Panc1 (cell line): Measurements from ENCODE around the gene DUXB.

ENCODE experiments used
- POLR2AphosphoS5 ChIP-seq: IDR thresholded peaks from 2 replicates; pipeline ENCODE4 v1.6.1; 2012; ENCODE audit warnings: mild to moderate bottlenecking, low read depth, low read length, moderate library complexity
- SIN3A ChIP-seq: IDR thresholded peaks from 2 replicates; pipeline ENCODE4 v1.6.1; 2012; ENCODE audit warnings: low read depth, mild to moderate bottlenecking, low read length, moderate library complexity, borderline replicate concordance; ENCODE audit not compliant: insufficient read depth
- TF ChIP-seq, protein P1 (sequence below): fragments of 450-650 bp; IDR thresholded peaks from 2 replicates; pipeline ENCODE4 v1.5.1; 2017; ENCODE audit warnings: mild to moderate bottlenecking
- TF ChIP-seq, protein P2 (sequence below), 2 experiments: IDR thresholded peaks; 2 replicates each; pipeline ENCODE4 v1.6.1; 2011 to 2012; ENCODE audit warnings: low read depth in 2 of 2, control low read depth in 1 of 2, low read length in 1 of 2, mild to moderate bottlenecking in 1 of 2, moderate library complexity in 1 of 2; ENCODE audit not compliant: insufficient read depth in 1 of 2

DNA sequence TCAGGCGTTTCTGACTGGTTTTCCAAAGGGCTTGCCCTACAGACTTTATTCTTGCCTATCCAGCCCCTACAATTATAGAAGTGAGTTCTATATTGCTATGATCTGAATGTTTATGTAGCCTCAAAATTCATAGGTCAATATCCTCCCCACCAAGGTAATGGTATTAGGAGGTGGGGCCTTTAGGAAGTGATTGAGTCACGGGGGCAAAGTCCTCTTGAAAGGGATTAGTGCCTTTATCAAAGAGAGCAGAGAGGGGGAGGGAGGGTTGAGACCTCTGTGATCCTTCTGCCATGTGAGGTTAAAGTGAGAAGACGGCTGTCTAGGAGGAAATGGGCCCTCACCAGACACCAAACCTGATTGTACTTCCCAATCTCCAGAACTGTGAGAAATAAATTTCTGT, 26.0 kb upstream of the DUXB start:
- TF ChIP-seq, protein P1, sequence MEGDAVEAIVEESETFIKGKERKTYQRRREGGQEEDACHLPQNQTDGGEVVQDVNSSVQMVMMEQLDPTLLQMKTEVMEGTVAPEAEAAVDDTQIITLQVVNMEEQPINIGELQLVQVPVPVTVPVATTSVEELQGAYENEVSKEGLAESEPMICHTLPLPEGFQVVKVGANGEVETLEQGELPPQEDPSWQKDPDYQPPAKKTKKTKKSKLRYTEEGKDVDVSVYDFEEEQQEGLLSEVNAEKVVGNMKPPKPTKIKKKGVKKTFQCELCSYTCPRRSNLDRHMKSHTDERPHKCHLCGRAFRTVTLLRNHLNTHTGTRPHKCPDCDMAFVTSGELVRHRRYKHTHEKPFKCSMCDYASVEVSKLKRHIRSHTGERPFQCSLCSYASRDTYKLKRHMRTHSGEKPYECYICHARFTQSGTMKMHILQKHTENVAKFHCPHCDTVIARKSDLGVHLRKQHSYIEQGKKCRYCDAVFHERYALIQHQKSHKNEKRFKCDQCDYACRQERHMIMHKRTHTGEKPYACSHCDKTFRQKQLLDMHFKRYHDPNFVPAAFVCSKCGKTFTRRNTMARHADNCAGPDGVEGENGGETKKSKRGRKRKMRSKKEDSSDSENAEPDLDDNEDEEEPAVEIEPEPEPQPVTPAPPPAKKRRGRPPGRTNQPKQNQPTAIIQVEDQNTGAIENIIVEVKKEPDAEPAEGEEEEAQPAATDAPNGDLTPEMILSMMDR: no peak
- no peak for TF ChIP-seq POLR2AphosphoS5
- no peak for TF ChIP-seq SIN3A
- TF ChIP-seq, protein P2, sequence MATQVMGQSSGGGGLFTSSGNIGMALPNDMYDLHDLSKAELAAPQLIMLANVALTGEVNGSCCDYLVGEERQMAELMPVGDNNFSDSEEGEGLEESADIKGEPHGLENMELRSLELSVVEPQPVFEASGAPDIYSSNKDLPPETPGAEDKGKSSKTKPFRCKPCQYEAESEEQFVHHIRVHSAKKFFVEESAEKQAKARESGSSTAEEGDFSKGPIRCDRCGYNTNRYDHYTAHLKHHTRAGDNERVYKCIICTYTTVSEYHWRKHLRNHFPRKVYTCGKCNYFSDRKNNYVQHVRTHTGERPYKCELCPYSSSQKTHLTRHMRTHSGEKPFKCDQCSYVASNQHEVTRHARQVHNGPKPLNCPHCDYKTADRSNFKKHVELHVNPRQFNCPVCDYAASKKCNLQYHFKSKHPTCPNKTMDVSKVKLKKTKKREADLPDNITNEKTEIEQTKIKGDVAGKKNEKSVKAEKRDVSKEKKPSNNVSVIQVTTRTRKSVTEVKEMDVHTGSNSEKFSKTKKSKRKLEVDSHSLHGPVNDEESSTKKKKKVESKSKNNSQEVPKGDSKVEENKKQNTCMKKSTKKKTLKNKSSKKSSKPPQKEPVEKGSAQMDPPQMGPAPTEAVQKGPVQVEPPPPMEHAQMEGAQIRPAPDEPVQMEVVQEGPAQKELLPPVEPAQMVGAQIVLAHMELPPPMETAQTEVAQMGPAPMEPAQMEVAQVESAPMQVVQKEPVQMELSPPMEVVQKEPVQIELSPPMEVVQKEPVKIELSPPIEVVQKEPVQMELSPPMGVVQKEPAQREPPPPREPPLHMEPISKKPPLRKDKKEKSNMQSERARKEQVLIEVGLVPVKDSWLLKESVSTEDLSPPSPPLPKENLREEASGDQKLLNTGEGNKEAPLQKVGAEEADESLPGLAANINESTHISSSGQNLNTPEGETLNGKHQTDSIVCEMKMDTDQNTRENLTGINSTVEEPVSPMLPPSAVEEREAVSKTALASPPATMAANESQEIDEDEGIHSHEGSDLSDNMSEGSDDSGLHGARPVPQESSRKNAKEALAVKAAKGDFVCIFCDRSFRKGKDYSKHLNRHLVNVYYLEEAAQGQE (IDR thresholded peaks at IDR 0.05; ENCODE audit: insufficient read depth in 1 of 2, low read depth in 2 of 2, low read length in 1 of 2): no peak
